G401.6 (cell line): Measurements from ENCODE around the gene SRGAP2B.
"Not testable (repeated sequence)": the region's sequence is repeated elsewhere in the genome, so short reads cannot be mapped to it uniquely, and the experiment has no call there.

ENCODE experiments used
- FAIRE-seq: peaks from 2 replicates; lab custom pipeline; 2012; peaks lifted over from hg19 to GRCh38; lab: Jason Lieb, UNC

SRGAP2B gene

DNA sequence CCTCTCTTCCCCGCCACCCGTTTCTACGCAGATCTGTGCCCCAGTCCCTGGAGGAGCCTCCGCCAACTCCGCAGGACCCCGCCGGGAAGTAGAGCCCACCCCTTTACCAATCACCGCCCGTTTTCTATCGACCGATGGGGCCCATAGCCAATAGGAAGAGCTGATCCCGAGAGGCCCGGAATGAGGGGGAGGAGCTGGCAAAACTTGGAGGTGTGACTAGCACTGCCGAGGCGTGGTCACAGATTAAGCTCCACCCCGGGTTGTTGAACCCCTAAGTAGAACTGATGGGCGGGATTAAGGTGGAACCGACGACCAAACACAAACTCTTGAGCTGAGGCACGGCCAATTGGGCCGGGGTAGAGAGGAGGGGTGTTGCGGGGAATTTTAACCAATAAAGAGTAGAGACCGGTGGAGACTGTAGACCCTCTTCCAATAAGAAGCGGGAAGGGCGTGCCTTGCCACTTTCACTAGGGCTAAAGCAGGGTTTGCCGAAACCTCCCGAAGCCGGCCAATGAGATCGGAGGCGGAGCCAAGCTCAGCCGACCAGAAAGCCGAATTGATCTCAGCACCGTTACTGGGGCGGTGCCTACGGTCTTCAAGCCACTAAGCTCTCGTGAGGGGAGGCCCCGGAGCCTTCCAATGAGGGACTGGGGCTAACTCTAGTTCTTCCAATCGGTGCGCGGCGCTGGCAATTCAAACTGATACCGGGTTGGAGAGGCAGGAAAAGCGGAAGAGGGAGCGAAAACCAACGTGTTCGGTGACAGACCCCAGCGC is at the start of gene SRGAP2B, which contains the start of gene FAM72D:
Gene SRGAP2B (minus strand): TSS at position 45 of the 774 bp plus-strand sequence. CDS start 2,427 bp downstream, outside the sequence.
Gene FAM72D (plus strand): TSS at position 691 of the 774 bp plus-strand sequence. CDS start 874 bp downstream, outside the sequence.
- peak; percentile 99 for FAIRE-seq

DNA sequence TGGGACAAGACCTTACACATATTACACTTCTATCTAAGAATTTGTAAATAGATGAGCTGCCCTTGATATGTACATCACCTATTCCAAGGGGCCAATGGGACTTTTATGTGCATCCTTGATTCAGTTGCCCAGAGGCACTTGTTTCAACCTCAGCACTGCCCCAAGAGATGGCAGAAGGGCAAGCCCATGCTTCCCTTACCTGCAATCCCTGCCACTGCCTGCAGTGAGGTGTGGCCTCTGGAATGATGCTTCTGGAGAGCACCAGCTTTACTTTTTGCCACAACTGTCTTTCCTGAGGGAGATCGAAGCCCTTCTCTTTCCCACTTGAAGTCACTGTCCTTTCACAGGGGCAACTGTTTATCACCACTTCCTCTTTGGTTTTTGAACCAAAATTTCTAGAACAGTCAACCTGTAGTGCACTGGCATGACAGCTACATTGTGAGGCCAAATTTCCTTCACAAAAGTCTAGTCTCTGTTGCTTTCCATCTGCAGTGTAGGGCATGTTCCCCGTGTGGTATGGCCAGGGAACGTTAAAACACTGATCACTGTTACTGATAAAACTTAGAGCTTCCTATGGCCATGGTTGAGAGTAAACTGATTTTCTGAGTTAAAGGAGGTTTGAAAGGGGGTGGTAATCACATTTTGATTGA is 49.3 kb upstream of the SRGAP2B start:
- FAIRE-seq = not testable (repeated sequence)

DNA sequence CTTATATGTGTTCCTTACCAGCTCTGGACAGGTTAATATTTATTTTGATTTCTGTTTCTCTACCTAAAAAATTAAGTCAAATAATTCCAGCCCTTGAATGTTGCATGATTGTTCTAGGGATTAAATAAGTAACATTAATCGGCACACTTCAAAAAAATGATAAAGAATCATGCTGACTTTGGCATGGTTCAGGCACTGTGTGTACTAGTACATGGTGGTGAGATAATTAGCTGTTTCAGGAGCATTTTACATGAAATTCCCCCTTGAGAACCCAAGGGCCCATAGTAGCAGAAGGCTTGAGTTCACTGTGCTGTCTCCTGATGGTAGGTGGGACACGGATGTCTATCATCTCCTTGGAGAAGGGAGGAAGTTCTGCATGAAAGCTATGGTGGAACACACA is 45.4 kb upstream of the SRGAP2B start:
- not testable (repeated sequence) for FAIRE-seq

DNA sequence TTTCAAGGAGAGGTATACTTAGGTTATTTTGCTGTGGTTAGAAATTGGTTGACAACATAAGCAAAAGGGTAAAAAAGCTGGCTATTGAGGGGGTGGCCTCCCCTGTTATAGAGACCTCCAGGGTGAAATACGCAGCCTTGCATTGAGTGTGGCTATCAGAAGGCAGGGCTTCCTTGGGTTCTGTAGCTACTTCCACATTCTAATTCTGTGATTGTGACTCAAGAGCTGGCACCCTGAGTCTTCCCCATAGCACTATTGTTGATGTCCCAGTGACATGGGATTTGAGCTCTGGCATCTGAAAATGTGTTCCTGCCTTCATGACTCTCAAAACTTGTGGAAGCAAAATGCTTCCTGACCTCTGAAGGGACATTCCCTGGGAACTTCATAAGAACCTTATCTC is 39.3 kb upstream of the SRGAP2B start:
- FAIRE-seq = not testable (repeated sequence)

DNA sequence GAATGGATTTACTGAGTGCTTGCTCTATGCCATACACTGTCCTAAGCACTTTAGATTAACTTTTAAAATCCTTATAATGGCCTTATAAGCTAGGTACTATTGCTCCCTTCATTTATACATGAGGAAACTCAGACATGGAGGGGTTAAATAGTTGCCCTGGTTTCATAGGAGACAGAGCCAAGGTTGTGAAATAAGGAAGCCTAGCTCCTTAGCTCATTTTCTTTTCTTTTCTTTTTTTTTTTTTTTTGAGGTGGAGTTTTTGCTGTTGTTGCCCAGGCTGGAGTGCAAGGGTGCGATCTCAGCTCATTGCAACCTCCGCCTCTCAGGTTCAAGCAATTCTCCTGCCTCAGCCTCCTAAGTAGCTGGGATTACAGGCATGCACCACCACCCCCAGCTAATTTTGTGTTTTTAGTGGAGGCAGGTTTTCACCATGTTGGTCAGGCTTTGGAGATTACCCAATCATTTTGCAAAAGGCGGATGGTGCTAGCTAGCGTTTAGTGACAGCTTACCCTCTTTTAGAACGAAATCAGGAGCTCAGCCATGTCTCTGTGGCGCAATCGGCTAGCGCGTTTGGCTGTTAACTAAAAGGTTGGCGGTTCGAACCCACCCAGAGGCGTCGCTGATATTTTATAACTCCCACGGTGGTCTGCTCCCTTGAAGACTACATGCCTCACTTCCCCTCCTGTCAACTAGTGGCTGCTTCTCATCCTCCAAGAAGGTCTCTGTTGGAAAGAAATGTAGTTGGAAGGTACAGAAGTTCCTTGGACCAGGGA is 33.8 kb upstream of the SRGAP2B start:
- not testable (repeated sequence) for FAIRE-seq

DNA sequence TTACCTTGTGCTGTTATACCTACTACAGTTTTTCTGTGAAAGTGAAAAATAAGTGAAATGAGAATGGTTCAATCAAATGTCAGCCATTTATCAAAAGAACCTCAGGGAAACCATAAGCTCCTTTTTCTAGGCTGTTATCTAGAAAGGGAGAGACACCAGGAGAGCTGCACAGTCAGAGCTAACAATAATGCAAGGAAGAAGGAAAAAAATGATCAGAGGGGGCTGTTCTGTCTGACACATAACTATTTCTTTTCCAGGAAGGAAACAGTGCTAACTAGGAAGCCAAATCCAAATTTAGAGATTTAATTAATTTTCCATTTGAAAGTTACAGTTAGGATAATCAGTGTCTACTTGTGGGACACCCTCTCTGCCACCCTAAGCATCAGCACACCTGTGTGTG is 32.0 kb upstream of the SRGAP2B start:
- FAIRE-seq = not testable (repeated sequence)

DNA sequence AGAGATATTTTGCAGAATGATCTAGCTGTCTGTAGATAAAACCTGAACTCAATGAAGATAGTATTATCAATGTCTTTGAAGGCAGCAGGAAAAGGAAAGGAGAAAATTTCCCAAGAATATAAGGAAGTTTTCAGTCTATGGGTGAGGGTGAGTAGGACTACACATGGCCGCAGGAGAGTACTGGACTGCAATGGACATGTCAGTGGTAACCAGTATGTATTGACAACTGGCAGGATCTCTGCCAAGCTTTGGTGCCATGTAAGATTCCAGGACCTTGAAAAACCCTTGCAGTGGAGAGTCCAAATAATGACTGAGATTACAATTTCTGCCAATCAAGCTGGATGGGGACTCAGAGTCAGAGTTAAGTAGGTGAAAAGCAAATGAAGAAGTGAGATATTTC is 30.0 kb upstream of the SRGAP2B start:
- FAIRE-seq = not testable (repeated sequence)

DNA sequence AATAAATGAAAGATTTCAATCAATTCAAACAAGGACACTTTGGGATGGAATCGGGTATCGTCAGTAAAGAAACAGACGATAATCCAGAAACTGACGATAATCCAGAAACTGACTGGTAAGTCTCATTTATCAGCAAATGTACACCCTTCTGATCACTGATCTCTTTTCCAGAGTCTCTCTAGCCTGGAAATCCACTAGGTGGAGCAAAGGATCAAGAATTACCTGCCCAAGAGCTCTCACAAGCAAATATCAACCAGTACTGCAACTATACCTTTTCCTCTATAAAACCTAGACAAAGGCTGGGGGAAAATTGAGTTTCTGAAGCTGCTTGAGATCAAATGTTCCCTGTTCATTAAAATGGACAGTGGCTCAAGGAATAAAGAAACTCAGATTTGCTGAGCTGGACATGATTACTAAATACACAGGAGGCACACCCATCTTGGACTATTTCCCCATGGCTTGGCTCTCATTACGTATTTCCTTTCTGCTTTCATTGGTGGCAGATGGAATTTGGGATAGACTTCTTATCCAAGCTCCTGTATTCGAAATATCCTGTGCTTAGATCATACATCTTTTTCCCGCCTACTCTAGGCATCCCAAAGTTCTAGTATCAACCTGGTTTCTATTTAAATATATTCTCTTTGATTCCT is 29.0 kb upstream of the SRGAP2B start:
- FAIRE-seq = not testable (repeated sequence)

DNA sequence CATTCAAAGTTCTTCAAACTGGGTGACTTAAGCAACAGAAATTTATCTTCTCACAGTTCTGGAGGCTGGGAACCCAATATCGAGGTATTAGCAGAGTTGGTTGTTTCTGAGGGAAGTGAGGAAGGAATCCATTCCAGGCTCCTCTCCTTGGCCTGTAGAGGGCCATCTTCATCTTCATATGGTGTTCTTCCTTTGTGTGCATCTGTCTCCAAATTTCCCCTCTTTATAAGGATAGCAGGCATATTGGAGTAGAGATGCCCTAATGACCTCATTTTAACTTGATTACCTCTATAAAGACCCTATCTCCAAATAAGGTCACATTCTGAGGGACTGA is 27.9 kb upstream of the SRGAP2B start:
- FAIRE-seq = not testable (repeated sequence)

DNA sequence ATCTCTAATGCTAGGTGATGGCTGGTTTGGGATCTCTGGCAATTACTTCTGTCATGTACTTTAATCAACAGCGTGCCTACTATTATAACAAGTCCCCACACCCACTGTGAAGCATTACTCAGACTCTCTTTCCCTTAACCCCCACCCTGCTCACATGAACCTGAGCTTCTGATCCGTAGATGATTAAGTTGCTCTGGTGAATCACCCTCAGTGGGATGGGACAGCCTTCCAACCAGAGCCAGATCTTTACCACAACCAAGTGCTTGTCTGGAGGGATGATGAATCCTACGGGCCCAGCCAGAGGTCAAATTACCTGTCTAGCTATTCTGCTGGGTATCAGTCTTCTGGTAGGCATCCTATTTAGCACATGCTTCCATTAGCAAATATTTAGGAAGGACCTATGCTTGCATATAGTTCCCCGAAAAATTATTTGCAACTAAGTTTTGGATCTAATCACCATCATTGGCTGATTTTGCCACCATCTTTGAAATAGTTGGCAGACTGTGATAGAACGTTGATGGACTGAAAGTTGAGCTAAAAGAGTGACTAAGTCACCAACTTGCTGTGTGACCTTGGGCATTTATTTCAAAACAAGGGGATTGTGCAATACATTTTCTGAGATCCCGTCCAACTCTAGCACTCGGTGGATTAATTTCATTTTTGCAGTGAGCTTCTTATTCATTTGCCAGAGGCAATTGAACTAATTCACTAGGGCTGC is 27.4 kb upstream of the SRGAP2B start:
- not testable (repeated sequence) for FAIRE-seq

DNA sequence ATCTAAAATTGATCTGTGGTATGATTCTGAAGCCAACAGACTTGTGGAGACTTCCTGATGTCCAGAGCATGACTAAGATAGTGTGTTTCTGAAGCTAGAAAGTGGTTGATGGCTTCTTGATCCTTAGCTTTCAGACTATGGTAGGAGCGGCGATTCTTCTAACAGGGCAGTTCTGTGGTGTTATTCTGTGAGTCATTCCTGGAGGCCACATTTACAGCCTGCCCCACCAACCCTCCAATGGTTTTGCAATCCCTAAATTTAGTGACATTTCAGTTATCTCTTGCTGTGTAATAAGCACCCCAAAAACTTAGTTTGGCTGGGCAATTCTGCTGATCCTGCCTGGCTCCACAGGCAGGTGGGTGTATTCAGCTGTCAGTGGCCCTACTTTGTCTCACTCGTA is 24.7 kb upstream of the SRGAP2B start:
- FAIRE-seq = not testable (repeated sequence)

DNA sequence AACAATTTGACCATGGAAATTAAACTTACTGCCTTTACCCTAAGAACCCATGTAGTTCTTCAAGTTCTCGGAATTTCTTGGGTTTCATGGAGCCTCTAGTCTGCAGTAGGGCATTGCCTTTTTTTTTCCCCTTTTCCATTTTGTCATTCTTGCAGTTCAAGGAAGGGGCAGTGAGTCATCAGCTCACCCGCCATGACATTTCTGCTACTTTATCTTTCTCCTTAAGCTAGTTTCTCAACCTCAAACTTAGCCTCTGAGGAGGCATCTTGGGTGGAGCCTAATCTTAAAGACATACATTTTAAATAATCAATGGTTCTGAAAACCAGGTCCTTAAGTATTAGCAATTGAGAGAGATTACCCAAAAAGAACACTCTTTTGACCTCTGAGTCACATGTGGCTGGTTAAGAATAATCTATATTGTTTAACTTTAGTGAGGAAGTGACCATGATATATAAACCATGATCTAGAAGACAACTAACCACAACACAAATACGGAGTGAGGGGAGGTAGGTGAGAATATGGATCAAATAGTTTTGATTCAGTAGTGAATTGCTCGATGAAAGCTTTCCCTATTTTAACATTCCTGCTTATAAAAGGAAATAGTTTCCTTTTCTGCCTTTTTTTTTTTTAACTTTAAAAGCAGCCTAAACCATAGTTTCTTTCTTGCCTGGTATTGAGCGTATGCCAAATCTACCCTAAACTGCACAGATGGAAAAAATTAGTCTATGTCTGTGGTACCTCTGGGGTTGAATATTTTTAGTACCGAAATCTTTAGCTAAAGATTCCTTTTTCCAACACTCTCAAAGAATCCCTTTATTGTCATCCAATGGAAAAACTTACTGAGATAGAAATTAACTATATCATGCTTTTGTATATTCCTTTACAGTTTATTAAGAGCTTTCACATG is 20.7 kb upstream of the SRGAP2B start:
- FAIRE-seq = not testable (repeated sequence)

DNA sequence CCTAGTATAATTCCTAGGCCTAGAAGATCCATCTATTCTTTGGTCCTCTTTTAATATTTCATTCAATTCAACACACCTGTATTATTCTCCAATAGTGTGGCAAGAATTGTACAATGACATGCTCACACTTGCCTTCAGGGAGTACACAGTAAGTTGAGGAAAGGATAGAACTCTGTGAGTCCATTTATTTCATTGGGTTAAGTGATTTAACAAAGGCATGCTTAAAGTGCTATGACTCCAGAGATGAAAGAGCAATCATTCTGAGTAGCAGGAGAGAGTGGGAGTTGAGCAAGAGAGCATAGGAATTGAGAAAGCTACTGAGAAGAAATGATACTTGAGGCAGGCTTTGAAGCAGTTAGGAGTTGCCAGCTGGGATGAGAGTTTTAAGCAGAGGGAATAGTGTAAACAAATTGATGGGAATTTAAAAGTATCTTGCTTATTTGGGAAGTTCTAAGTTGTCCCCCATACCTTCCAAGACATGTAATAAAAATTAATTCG is 19.5 kb upstream of the SRGAP2B start:
- not testable (repeated sequence) for FAIRE-seq

DNA sequence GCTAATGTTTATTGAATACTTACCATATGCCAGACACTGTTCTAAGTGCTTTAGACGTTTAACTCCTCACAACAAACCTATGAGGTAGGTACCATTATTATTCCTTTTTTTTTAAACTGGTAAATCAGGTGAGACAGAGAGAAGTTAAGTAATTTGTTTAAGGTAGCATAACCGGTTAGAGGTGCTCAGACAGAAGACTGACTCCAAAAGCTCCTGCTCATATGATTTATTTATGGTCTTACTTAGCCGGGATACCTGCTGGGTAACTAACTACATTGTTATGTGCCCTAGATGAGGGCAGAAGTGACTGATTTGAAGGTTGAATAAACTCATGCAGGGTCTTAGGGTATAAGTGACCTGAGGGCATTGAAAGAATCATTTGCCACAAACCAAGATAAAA is 17.6 kb upstream of the SRGAP2B start:
- not testable (repeated sequence) for FAIRE-seq

DNA sequence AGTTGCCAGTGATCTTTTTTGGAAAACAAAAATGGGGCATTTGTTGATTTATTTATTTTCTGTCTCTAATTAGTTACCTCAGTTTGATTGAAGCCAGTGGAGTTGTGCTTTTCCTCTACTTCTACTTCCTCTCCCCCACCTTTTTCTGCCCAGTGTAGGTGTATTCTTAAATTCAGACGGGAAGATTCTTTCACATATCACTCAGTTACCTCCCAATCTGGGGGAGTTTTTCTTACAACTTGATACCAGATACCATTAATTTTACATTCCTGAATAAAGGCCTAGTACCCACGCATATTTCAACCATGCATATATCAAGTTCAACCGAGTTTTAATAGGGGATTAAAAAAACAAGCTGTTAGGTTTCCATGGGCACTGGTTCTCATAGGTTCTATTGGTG is 16.5 kb upstream of the SRGAP2B start:
- not testable (repeated sequence) for FAIRE-seq

DNA sequence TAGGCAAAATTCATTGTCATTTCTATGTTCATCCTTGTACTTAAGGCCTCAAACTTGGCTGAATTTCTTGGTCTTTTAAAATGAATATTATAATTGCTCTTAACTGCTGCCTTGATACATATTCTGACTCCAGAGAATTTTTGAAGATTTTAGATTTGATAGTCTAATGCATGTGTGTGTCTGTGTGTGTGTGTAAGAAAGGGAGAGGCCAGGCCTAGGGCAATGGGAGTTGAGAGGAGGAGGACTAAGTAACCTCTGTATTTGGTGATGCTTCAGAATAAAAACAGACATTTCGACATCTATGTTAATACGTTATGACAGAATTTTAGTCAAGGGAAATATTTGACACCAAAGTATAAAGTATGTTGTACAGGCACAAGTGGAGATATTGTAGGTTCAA is 8.2 kb upstream of the SRGAP2B start:
- not testable (repeated sequence) for FAIRE-seq

DNA sequence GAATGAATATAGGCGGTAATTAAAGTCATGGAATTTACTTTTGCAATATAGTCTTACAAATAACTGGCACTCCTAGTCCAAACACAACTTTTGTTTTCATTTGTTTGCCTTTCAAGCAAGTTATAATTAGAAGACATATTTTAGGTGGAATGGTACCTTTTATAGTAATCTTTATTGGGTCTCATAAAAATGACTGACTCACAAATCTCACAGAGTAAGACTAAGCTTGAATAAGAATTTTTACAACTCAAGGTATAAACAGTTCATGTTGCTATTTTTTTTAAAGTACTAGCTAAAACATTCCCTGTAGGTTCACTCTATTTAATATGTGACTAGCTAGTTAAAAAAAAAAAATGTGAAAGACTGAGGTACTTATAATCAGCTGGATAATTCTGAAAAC is 6.6 kb upstream of the SRGAP2B start:
- not testable (repeated sequence) for FAIRE-seq

DNA sequence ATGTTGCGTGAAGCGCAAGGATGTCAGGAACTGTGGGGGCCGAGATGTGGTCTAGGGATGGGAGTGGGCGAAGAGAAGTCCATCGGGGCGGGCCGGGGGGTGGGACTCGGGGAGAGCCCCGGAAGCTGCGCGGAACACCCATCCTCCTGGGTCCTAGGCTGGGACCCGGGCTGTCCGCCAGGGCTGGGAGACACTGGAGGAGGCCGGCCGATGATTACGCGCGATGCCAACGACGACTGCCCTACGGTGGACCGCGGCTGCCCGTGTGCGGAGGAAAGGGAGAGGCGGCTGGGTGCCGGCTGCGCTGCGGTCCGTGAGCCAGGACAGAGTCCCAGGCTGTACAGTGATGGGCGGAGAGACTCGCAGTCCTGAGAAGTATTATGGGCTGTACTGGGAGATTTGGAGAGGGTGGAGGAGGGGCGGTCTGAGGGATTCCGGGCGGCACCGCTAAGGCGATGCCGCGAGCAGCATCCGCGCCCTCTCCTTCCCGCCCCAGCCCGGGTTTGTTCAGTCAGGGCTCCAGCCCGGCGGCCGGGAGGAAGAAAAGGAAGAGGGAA is 395 bp downstream of the SRGAP2B start:
- not testable (repeated sequence) for FAIRE-seq

DNA sequence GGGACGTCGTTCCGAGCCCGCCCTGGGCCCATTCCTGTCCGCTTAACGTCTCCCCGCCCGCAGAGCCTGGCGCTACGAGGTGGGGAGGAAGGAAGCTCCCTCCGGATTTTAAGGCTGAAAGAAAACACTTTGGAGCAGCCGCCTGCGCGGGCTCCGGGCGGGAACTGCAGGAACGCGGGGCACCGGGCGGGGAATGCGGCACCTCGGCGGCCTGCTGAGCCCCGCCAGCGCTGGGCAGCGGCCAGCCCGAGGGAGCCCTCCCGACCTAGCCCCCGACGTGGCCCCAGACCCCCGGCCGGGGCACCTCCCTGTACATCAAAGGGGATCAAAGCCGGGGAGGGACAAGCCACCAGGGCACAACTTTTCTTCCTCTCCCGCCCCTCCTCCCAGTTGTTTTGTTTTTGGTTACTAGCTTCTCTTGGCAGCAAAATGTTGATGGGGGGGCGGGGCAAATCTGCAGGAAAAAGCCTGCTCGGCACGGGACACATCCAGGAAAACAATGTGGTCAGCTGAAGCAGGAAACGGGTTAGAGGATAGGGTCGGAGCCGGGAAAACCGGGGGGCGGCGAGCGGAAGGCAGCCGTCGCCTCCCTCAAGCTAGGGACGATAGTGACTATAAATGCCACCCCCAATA is 1.5 kb downstream of the SRGAP2B start:
- not testable (repeated sequence) for FAIRE-seq
